OCI-LY1 (cell line): ENCODE results near the gene ARFGEF2.
"Not testable (repeated sequence)": the region's sequence is repeated elsewhere in the genome, so short reads cannot be mapped to it uniquely, and the experiment has no call there.

ENCODE experiments used
- H2AFZ ChIP-seq: fragments of 200-600 bp; sonication (generic), shearing (Covaris generic); 2 replicates; pipeline ENCODE4 v1.6.0; 2014; ENCODE audit warnings: antibody characterized with exemption, mild to moderate bottlenecking, low read length
- H3F3A ChIP-seq: fragments of 200-600 bp; sonication (generic), shearing (Covaris generic); 2 replicates; pipeline ENCODE4 v1.6.0; 2014; ENCODE audit warnings: mild to moderate bottlenecking, antibody characterized with exemption, low read length, moderate library complexity; ENCODE audit not compliant: insufficient read depth
- H3K27ac ChIP-seq: fragments of 200-600 bp; sonication (generic); 2 replicates; pipeline ENCODE4 v1.5.1; 2014; ENCODE audit warnings: low read length, mixed run types, mild to moderate bottlenecking, low read depth; ENCODE audit not compliant: poor library complexity, severe bottlenecking
- H3K27me3 ChIP-seq: fragments of 200-600 bp; sonication (generic); 2 replicates; pipeline ENCODE4 v1.6.0; 2014; ENCODE audit warnings: antibody characterized with exemption, mild to moderate bottlenecking, low read length, moderate library complexity; ENCODE audit not compliant: insufficient read depth
- H3K36me3 ChIP-seq: fragments of 200-600 bp; sonication (generic); 2 replicates; pipeline ENCODE4 v1.6.1; 2014; ENCODE audit warnings: mild to moderate bottlenecking, antibody characterized with exemption, low read length, moderate library complexity, mixed read lengths; ENCODE audit not compliant: insufficient read depth
- H3K4me1 ChIP-seq: fragments of 200-600 bp; sonication (generic); 2 replicates; pipeline ENCODE4 v1.5.1; 2014; ENCODE audit warnings: mild to moderate bottlenecking, low read length, moderate library complexity; ENCODE audit not compliant: insufficient read depth, severe bottlenecking
- H3K4me2 ChIP-seq: fragments of 200-600 bp; sonication (generic), shearing (Covaris generic); 2 replicates; pipeline ENCODE4 v1.6.1; 2014; ENCODE audit warnings: low read length
- H3K4me3 ChIP-seq: fragments of 200-600 bp; sonication (generic); 2 replicates; pipeline ENCODE4 v1.5.1; 2014; ENCODE audit warnings: low read length, low read depth, mild to moderate bottlenecking, mixed read lengths; ENCODE audit not compliant: poor library complexity, severe bottlenecking
- H3K79me2 ChIP-seq: fragments of 200-600 bp; shearing (Covaris generic); 2 replicates; pipeline ENCODE4 v1.6.1; 2016; ENCODE audit warnings: mixed run types, low read length, mixed read lengths; ENCODE audit not compliant: insufficient read depth
- H3K9ac ChIP-seq: fragments of 200-600 bp; sonication (generic), shearing (Covaris generic); 2 replicates; pipeline ENCODE4 v1.6.1; 2014; ENCODE audit warnings: mild to moderate bottlenecking, low read length, mixed read lengths
- H3K9me2 ChIP-seq: fragments of 200-600 bp; sonication (generic), shearing (Covaris generic); 2 replicates; pipeline ENCODE4 v1.6.1; 2014; ENCODE audit warnings: low read depth, mild to moderate bottlenecking, low read length, mixed read lengths
- H3K9me3 ChIP-seq: fragments of 200-600 bp; shearing (Covaris generic); 2 replicates; pipeline ENCODE4 v1.6.1; 2014; ENCODE audit warnings: low read length, mixed read lengths
- H4K20me1 ChIP-seq: fragments of 200-600 bp; sonication (generic), shearing (Covaris generic); 2 replicates; pipeline ENCODE4 v1.6.0; 2016; ENCODE audit warnings: mild to moderate bottlenecking, low read length; ENCODE audit not compliant: insufficient read depth
- EZH2 ChIP-seq: fragments of 200-600 bp; sonication (generic), shearing (Covaris generic); IDR thresholded peaks from 2 replicates; pipeline ENCODE4 v1.8.0; 2017; ENCODE audit warnings: borderline replicate concordance, mixed run types, mild to moderate bottlenecking, antibody characterized with exemption, low read length, moderate library complexity, mixed read lengths
- TF ChIP-seq, protein P1 (sequence below): fragments of 200-600 bp; sonication (generic), shearing (Covaris generic); IDR thresholded peaks from 2 replicates; pipeline ENCODE4 v1.5.1; 2017; ENCODE audit warnings: mild to moderate bottlenecking, antibody characterized with exemption, low read length, moderate library complexity, mixed read lengths

ARFGEF2 gene

DNA sequence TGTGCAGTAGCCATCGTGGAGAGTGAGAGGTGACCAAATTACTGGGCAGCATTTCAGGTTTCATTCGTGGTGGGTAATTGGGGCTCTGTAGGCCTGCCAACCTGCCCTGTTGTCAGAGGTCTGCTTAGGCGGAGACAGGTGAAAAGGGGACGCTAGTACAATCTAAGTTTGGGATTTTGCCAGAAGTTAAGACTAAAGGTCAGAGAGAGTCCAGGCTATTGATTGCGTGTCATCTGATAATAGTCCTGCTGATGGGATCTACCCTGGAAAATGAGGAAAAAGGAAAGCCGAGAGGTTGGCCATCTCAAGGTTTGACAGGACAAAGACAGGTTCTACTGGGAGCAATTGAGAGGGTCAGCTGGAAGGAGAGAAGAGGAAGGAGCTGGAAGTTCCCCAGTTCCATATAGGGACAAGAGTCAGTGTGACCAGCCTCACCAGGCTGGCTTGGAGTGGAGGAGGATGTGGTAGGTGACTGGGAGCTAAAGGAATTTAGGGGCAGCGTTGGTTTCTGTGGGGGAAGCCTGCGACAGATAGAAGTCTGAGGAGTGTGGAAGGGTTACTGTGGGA, 10.9 kb downstream of the ARFGEF2 start:
- H3K27me3 ChIP-seq = no peaks in the 10 kb centered on the region
- TF ChIP-seq, protein P1, sequence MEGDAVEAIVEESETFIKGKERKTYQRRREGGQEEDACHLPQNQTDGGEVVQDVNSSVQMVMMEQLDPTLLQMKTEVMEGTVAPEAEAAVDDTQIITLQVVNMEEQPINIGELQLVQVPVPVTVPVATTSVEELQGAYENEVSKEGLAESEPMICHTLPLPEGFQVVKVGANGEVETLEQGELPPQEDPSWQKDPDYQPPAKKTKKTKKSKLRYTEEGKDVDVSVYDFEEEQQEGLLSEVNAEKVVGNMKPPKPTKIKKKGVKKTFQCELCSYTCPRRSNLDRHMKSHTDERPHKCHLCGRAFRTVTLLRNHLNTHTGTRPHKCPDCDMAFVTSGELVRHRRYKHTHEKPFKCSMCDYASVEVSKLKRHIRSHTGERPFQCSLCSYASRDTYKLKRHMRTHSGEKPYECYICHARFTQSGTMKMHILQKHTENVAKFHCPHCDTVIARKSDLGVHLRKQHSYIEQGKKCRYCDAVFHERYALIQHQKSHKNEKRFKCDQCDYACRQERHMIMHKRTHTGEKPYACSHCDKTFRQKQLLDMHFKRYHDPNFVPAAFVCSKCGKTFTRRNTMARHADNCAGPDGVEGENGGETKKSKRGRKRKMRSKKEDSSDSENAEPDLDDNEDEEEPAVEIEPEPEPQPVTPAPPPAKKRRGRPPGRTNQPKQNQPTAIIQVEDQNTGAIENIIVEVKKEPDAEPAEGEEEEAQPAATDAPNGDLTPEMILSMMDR = no peak
- no peak for TF ChIP-seq EZH2
- no peaks in the 10 kb centered on the region for H3K9me3 ChIP-seq
- no peak overlapping the region for H2AFZ ChIP-seq
- no peaks in the 10 kb centered on the region for H4K20me1 ChIP-seq
- no peaks in the 10 kb centered on the region for H3K4me1 ChIP-seq
- no peaks in the 10 kb centered on the region for H3F3A ChIP-seq
- no peaks in the 10 kb centered on the region; the same call in 1 of the 2 replicates for H3K36me3 ChIP-seq
- H3K4me3 ChIP-seq = no peak overlapping the region
- no peak overlapping the region for H3K9ac ChIP-seq
- H3K79me2 ChIP-seq = peaks cover 50% of the 10 kb centered on the region
- H3K4me2 ChIP-seq = no peak overlapping the region
- no peaks in the 10 kb centered on the region for H3K9me2 ChIP-seq
- no peak overlapping the region for H3K27ac ChIP-seq

DNA sequence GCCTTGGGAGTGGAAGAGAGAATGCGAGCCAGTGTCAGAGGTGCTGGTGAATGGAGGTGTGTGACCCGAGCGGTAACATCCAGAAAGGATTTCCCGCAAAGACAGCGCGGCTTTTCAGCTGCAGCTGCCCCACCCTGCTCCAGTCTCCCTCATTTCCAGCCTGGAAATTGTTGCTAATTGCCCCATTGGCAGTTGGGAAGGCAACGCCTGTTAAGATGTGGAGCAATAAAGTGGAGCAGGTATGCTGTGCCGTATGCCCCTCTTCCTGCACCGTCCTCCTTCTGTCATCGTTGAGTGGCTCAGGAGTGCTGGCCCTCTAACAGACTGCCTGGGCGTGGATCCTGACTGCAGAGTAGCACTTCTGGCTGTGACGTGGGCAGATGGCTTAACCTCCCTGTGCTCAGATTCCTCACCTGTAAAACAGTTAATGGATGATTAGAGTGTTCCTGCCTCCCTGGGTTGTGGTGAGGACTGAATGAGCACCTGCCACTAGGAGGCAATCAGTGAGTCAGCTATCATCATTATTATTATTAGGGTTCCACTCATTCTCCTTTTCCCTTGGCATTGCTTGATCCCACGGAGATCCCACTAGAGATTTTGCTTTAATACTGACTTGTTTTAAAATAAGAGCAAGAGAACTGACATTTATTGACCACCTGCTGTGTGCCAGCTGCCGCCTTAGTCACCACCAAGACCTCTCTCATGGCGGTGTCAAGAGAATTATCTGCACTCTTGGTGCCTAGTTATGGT, 11.7 kb downstream of the ARFGEF2 start:
- Histone ChIP-seq H3K4me1 (no peaks in the 10 kb centered on the region), H3K27ac (no peak overlapping the region), H4K20me1 (no peaks in the 10 kb centered on the region), H3K9ac (no peak overlapping the region), H3K27me3 (no peaks in the 10 kb centered on the region), H3K9me3 (no peaks in the 10 kb centered on the region), H3K4me2 (no peak overlapping the region), H3K36me3 (no peaks in the 10 kb centered on the region; the same call in 1 of the 2 replicates), H3K79me2 (peaks cover 49% of the 10 kb centered on the region), H3K4me3 (no peak overlapping the region), H2AFZ (no peak overlapping the region), H3F3A (no peaks in the 10 kb centered on the region), H3K9me2 (no peaks in the 10 kb centered on the region)
- no peak for TF ChIP-seq EZH2
- TF ChIP-seq, protein P1 = no peak

DNA sequence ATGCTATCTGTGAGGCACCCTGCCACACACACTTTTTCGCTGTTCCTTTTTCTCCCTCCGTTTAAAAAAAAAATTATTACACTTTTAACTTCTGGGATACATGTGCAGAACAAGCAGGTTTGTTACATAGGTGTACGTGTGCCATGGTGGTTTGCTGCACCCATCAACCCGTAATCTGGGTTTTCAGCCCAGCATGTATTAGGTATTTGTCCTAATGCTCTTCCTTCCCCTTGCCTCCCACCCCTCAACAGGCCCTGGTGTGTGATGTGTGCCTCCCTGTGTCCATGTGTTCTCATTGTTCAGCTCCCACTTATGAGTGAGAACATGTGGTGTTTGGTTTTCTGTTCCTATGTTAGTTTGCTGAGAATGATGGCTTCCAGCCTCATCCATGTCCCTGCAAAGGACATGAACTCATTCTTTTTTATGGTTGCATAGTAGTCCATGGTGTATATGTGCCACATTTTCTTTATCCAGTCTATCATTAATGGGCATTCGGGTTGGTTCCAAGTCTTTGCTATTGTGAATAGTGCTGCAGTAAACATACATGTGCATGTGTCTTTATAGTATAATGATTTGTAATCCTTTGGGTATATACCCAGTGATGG, 12.9 kb downstream of the ARFGEF2 start:
- peaks cover 47% of the 10 kb centered on the region for H3K79me2 ChIP-seq
- not testable (repeated sequence) for H3K27ac ChIP-seq, H3K9me2 ChIP-seq, H3K9ac ChIP-seq, H3K36me3 ChIP-seq, H3K4me2 ChIP-seq, H2AFZ ChIP-seq, H3K4me1 ChIP-seq, H3K9me3 ChIP-seq, H3K4me3 ChIP-seq, H3F3A ChIP-seq, H4K20me1 ChIP-seq, H3K27me3 ChIP-seq

DNA sequence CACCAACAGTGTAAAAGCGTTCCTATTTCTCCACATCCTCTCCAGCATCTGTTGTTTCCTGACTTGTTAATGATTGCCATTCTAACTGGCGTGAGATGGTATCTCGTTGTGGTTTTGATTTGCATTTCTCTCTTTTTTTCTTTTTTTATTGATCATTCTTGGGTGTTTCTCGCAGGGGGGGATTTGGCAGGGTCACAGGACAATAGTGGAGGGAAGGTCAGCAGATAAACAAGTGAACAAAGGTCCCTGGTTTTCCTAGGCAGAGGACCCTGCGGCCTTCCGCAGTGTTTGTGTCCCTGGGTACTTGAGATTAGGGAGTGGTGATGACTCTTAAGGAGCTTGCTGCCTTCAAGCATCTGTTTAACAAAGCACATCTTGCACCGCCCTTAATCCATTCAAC, 13.5 kb downstream of the ARFGEF2 start:
- H3K9me2 ChIP-seq, H3K27me3 ChIP-seq, H3F3A ChIP-seq, H3K4me1 ChIP-seq, H3K4me2 ChIP-seq, H3K36me3 ChIP-seq, H4K20me1 ChIP-seq, H3K27ac ChIP-seq, H3K9ac ChIP-seq, H3K9me3 ChIP-seq, H2AFZ ChIP-seq, H3K4me3 ChIP-seq: not testable (repeated sequence)
- H3K79me2 ChIP-seq = peaks cover 46% of the 10 kb centered on the region

DNA sequence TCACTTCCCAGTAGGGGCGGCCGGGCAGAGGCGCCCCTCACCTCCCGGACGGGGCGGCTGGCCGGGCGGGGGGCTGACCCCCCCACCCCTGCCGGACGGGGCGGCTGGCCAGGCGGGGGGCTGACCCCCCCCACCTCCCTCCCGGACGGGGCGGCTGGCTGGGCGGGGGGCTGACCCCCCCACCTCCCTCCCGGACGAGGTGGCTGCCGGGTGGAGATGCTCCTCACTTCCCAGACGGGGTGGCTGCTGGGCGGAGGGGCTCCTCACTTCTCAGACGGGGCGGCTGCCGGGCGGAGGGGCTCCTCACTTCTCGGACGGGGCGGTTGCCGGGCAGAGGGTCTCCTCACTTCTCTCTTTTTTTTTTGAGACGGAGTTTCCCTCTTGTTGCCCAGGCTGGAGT, 14.7 kb downstream of the ARFGEF2 start:
- H3K9ac ChIP-seq, H3K4me2 ChIP-seq, H3K36me3 ChIP-seq, H3F3A ChIP-seq, H3K4me1 ChIP-seq, H3K9me2 ChIP-seq, H4K20me1 ChIP-seq, H3K27me3 ChIP-seq, H3K27ac ChIP-seq, H3K4me3 ChIP-seq, H3K9me3 ChIP-seq, H2AFZ ChIP-seq: not testable (repeated sequence)
- peaks cover 39% of the 10 kb centered on the region for H3K79me2 ChIP-seq
